DMS79 treated with DMSO at 0.1 percent for 48 hours (cell line): ENCODE data around the gene ELF5.

Source experiments
- DNase-seq: peaks from one replicate; lab custom pipeline; 2025; lab: John Stamatoyannopoulos, UW

The ELF5 gene

DNA sequence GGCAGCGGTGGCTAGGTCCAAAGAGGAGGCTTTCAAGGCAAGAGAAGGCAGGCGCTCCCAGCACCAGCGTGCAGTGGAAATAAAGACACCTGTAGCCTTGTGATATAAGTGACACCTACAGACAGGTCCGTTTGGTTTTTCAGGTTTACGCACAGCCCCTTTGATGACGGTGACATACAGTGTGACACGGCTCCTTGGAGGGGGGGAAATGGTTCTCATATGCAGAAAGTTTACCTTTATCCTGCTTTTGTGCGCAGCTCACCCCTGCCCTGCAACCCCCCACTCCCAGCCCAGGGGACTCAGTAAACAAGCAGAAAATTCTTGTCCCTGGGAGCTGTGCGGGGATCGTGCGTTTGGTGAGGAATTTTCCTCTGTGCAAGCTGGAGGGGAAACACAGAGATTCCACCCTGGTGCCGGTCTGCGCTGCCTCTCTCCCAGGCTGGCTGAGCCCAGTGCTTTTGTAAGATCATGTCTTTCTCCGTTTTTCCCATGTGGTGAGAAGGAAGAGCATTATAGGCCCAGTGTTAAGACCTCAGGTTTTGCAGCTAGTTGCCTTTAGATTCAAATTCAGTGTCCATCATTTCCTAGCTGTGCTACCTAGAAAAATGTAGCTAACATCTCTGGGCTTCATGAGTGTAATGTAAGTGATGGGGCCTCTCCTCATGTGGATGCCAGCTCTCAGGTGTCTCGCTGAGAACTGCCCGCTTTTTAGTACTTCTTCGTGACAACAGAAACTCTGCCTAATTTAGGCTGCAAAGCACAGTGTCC lies at the start of gene ELF5:
Gene ELF5 (minus strand): TSS at position 113 of the 768 bp plus-strand sequence. CDS start 8,045 bp downstream, outside the sequence.
- no peak for DNase-seq

DNA sequence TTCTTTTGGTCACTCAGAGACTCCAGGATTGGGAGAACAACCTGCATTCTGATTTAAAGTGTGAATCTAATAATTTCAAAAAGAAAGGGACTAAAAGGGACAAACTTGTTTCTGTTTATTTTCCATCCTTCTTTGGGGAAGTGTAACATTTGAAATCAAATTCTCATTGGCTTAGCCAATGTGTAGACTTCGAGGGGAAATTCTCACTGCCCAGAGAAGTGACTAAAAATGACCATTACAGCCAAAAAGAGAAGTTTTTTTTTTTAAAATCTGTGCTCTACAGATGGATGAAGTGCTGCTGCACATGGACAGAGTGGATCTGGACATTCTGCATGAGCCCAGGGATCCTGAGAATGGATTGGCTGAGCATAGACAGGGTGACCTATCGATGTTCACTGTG lies 49.4 kb upstream of the ELF5 start:
- DNase-seq: no peak

DNA sequence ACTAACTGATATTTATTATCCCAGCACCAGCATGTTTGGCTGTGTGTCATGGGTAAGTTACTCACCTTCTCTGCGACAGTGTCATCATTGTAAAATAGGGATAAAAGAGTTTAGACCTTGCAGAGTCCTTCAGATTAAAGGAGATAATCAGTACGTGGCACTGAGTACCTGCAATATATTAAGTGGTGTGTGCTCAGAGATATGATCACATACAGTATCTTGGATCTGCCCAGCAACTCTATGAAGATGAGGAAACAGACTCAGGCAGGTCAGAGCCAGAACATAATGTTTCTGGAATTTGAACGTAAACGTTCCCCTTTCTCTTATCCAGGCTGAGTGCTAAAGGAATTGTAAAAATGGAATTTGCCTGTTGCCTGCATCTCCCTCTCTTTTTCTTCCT lies 46.9 kb upstream of the ELF5 start:
- no peak for DNase-seq

DNA sequence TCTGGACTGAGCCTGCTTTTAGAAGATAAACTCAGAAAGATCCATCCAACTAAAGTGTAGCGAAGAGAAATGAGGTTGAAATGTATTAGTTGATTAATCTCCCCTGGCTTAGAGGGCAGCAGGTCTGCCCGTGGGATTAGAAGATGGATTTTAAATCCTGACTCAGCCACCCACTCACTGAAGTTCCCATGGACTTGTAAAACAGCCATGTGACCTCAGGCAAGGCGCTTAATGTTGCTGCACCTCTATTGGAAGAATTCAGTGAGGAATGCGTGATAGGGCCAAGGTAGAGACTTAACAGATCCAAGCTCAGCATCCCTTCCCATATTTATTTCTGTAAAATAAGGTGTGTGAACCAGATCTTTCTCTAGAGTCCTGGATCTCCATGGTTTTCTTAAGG lies 45.1 kb upstream of the ELF5 start:
- DNase-seq: no peak

DNA sequence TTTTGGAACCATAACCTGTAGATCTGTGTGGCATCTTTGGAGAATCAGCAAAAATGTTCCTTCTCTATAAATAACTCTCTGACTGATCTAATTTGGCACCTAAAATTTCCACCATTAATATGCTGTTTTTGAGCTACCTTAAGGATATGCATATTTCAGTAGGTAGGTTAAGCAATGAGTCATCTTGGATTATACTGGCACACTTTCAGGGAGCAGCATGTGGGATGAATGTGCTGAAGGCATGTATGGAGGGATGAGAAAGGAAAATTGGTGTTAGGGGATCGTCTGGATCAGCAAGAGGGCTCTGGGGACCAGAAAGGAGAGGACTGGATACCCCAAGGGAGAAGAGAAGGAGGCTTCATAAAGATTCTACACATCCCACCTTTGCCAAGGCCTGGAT lies 44.6 kb upstream of the ELF5 start:
- DNase-seq: no peak

DNA sequence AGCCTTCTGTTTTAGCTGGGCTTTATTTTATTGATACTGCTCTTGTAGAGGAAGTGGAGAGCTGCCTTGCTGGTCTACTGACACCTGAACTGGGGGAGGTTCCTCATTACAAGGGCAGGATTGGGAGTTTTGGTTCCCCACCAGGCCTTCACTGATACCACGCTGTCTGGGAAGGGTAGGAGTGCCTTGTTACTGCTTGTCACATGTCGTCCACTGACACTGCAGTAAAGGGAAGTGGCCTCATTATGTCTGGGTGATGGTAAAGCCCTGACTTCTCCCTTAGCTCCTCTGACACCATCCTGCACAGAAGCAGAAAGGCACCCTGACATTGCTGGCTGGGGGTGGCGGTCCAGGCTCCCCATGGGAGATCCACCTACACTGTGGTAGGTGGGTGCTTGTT lies 38.7 kb upstream of the ELF5 start:
- no peak for DNase-seq

DNA sequence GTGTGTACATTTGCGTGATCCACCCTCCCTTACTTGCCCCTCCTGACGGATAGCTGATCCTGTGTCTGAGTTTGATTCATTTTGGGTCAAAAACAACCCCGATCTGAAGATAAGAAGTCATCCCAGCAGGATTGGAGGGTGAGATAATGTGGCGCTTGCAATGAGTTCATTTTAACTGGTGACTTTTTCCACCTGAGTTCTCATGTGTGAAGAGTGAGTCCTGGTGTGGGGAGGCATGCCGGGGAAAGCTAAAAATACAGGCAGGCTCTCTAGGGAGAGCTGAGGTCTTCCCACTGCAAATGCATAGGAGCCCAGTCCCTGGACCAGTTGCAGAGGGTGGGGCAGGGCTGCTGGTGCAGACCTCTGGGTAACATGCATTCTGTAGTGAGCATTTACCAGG lies 35.7 kb upstream of the ELF5 start:
- no peak for DNase-seq

DNA sequence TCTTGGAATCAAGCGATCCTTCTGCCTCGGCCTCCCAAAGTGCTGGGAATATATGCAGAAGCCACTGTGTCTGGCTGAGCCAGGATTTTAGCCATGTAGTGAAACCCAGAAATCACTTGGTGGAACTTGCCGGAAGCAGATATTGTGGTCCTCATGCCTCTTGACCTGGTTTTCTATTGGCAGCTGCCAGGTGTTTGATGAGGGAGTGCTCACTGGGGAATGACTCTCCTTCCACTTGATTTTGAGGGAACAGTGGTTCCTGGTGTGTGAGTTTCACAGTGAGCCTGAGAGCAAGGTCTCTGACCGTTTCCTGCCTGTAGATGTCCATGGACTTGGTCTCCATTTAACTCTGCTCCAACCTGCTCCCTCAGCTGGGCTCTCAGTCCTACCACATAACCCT lies 34.7 kb upstream of the ELF5 start:
- DNase-seq: no peak

DNA sequence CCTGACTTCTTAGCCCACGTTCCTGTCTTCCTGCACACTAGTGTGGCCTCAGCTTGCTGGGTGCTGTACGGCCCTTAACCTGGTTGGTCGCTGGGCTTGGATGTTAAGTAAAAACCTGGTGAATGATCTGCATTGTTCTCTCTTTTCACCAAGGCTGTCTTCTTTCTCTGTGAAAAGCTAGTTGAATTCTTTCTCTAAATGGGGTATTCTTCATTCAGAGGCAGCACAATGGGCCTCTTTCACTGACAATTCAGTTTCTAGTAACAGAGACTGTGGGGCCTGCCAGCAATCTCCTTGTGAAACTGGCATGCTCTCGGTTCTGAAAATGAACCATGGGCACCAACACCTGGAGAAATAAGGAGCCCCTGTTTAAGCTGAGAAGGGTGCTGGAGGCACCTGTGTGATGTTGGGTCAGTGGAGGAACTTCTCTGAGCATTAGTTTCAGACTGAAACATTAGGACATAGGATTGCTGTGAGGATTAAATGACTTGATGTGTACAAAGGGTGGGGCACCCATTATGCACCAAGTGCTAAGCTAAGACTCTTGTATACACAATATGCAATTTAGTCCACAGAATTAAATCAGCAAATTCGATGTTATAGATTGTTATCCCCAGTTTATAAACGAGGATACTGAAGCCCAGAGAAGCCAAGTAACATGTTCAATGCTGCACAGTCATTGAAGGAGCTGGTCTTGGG lies 33.1 kb upstream of the ELF5 start:
- no peak for DNase-seq

DNA sequence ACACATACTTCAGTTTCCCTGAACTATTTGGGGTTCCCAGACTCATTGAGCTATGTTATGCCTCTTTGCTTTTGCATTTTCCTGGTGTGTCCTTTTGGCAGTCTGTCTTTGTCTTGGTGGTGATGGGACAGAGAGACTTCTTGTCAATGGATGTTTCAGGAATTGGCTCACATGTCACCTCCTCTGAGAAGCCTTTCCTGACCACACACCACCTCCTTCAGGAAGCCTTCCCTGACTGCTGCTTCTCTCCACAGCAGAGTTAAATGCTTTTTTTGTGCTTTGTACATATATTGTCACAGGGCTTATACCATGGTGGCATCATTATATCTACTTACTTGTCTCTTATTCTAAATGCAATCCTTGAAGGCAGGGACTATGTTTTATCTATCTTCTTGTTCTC lies 28.5 kb upstream of the ELF5 start:
- DNase-seq: no peak

DNA sequence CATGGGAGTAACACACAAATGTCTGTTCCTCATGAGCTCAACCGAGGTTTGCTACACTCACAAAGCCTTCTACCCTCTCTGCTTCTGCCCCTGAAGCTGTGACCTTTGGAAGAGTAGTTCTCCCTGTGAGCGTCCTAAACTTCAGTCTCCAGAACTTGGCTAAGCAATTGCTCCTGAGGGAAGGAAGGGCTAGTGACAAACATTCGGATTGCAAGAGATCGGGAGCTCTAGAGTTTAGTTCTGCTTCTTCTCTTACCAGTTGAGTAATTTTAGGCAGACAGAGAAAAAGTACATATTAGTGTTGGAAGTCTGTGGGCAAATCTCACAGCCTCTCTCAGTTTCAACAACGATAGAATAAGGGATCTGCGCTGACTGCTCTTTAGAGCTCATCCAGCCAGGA lies 27.3 kb upstream of the ELF5 start:
- no peak for DNase-seq

DNA sequence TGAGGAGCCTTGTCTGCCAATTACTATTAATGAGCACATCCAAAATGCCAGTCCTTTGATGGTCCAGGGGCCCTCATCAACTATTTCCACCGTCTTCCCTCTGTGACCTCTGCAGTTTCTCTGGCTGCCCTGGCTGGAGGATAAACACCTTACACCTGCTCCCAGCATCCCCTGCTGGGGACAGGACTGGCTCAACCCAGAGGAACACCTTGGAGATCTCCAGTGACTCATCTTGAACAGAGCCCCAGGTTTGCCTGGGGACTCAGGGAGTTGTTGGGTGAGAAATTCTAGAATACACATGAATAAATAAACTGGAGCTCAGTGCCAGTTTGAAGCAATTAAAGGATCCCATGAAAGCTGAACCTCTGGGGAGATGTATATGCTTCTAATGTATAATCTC lies 24.0 kb upstream of the ELF5 start:
- no peak for DNase-seq

DNA sequence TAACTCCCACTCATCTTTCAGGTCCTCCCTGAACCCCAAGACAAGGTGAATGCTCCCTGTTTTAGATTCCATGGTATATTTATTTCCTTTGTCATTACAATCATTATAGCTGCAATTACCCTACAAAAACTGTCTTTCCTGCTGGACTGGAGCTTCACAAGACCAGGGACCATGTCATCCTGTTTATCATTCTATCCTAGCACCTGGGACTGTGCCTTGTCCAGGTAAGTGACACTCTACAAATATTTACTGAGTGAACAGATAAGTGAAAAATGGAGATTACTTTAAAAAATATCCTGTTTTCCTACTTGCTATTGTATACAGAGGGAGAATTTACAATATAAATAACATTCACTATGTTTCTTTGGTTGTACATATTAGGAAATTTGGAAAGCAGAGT lies 22.5 kb upstream of the ELF5 start:
- no peak for DNase-seq

DNA sequence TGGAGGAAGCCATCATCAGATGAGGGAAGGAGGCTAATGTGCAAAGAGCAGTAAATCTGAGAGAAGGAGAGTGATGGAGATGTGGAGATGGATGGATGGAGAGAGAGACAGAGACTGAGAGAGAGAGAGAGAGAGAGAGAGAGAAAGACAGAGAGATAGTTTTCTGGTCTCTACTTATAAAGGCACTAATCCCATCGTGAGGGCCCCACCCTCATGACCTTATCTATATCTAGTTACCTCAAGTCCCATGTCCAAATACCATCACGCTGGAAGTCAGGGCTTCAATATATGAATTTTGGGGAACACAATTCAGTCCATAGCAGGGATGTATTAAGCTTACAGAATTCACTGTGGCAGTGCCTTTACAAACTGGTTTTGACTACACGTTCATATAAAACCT lies 21.2 kb upstream of the ELF5 start:
- DNase-seq: no peak

DNA sequence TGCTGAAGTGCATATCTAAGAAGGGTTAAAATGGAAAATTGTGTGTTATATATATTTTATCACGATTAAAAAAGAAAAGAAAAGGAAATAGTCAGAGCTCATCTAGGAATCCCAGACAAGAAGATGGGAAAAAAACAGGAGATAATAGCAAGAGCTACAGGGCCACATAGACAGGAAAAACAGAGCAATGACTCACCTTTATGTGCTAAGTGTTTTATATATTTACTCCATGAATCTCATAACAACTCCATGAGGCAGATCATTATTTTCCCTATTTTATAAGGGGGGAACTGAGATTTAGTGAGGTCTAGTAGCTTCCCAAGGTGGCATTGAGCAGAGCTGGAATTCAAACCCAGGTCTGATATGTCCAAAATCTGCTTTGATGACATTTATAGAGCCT lies 18.1 kb upstream of the ELF5 start:
- no peak for DNase-seq

DNA sequence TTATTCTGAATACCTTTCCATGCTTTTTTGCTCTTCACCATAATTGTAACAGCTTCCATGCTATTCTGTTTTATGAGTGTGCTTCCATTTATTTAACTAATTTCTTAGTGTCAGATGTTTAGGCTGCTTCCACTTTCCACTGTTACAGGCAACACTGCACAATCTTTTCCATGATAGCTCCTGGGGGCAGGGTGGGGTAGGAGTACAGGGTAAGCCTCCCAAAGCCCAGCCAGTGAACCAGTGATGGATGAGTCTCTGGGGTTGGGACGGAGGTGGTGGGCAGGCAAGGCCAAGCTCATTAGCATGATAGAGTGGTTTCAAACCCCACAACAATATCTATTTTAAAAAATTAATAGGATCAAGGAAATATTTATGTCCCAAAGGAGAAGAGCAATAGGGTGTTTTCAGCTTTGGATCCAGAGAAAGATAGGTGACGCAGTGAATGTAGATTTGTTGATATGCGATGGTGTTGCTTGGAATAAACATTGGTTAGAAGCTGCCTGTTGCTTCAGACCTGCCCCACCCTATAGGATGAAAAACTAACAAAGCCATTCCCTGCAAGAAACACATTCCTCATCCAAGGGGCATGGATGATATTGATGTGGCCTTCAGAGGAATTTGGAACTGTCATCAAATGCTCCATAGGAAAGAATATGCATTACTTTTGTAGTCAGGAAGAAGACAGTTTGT lies 17.1 kb upstream of the ELF5 start:
- no peak for DNase-seq

DNA sequence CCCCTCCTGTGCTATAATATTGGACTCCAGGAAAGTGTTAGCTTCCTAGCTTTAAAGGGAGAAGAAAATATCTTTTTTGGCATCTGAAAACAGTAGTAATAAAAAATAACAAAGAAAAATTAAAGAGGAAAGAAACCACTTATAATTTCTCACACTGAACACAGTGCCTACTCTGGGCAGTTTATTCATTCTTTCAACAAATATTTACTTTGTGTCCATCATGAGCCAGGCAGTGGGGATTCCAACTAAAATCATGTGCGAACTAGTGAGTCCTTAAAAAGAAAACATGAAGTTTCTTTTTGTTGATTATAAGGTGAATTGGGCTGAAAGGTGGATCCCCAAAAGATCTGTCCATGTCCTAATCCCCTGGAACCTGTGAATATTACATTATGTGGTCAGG lies 16.0 kb upstream of the ELF5 start:
- DNase-seq: no peak

DNA sequence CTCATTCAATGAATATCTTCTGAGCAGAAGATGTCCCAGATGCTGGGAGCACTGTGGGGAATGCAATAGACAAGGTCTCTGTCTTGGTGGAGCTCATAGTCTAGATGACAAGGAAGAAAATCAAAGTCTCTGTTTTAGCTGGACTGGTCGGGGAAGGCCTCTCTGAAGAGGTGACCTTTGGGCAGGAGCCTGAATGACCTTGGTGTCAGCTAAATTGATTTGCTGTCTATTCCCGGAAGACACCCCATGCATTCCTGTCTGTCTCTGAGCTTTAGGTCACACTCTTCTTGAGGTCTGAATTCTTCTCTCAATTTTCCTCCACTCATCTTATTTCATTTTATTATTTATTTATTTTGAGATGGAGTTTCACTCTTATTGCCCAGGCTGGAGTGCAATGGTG lies 14.5 kb upstream of the ELF5 start:
- no peak for DNase-seq

DNA sequence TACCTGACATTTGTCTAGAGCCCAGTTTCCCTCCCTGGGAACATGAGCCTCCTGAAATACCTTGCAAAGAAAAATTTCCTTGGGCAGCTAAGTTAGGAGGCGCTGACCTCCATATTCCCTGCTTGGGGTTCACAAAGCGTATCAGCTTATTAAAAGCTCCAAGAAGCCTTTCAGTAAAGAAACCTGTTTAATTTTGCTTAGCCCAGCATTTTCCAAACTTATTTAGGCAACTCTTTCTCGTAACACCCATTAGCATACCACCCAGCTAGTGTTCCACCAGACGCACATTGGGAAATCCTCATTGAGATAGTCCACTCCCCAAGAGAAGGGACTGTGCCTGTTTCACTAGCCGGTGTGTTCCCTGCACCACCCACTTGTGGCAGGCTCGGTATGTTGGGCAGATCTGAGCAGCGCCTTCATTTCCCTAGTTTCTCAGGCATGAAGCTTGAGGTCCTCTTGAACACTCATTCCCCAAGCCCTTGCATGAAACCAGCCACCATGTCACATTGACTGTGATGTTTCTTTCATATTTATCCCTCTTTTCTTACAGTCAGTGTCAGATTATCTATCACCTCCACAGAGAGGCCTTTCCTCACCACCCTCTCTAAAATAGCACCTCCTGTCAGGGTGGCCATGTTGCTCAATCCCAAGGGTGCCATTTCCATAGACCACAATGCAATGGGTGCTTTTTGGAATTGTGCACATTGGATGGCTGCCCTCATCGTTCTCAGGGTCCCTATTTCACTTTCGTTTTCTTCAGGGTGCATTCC lies 12.5 kb upstream of the ELF5 start:
- DNase-seq: no peak

DNA sequence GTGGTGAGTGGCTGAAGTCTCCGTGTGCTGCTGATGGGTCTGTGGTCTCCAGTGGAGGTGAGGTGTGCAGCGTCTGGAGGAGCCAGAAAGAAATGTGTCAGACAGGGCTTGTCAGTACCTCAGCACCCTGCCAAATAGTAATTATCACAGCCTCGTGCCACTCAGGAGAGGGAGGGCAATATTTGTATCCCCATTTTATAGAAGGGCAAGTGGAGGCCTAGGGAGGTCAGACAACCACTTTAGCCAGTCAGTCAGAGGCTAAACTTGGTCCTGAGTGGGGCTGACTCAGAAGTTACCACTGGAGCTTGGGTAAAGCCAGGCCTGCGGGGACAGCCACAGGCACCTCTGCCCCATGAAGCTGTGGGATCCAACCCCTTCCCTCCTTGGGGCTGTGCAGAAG lies 11.5 kb upstream of the ELF5 start:
- DNase-seq: no peak

DNA sequence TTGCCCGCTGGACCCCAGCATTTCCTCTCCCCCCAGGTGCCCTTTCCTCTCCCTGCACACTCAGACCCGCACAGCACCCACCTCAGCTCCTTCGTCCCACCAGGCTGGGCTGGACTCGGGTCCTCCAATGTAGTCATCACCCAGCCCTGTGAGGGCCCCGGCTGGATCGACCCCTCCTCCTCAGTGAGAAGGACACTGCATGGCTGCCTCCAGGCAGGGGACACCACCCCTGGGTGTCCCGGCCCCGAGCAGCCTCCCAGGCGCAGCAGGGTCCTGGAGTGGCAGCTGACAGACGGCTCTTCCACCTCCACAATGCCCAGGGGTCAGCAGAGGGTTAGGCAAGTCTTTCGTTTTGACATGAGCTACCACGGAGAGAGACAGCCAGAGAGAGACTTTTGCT lies 11.1 kb upstream of the ELF5 start:
- DNase-seq: no peak

DNA sequence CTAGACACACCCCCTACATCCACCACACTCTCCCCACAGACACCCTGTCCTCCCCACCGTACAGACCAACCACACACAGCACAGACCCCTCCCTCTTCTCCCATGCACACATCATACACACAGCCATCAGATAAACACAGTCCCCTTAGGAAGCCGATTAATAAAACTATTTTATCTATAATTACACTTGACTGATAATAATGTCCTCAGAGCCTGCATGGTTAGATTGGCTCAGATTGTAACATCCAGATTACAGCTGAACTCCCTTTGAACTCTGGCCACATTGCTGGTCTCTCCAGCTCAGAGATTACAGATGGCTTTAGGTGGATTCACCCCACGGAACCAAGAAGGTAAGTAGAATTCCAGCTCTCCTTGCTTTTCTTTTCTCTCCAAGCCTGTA lies 9.5 kb upstream of the ELF5 start:
- no peak for DNase-seq

DNA sequence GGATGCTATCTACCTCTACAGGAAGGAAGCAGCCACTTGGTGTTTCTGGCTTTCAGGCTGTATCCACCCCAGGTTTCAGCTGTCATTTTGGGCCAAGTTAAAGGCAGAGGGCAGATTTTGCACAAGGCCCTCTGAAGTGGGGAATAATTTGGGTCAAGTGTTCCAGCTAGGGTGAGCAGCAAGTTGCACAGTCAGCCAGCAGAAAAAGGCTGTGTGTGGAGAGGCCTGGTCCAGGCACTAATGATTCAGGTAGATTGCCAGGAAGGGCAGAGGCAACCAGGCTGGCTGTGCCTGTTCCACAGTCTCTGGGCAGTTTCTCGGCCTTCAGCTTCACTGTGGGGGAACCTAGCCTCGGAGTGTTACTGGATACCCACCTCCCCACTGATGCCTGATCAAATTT lies 8.6 kb upstream of the ELF5 start:
- no peak for DNase-seq
